ENCODE measurements around the gene MAGEB17.

- TF ChIP-seq CTCF (conservative IDR thresholded peaks at IDR 0.05 in 1 of 2, IDR thresholded peaks at IDR 0.05 in 1 of 2; ENCODE audit: low read depth in 1 of 2, low read length in 2 of 2) = no peak
- TF ChIP-seq EZH2 (IDR thresholded peaks at IDR 0.05; ENCODE audit: low read length, missing control alignments) = no peak
Observed at GRCh38 chrX:16156692-16157331, 10.5 kb upstream of the MAGEB17 start.
